HepG2 (cell line): ENCODE data around the gene SEC14L5. TPM values are rescaled to one million over a fixed set of nuclear protein-coding genes. Genes with fewer than 3 reads are reported as not detected.

Experiments
- BCL6 ChIP-seq: IDR thresholded peaks from 2 replicates; pipeline ENCODE4 v1.6.1; 2016; ENCODE audit warnings: missing genetic modification reagents, missing compliant biosample characterization
- KDM4B ChIP-seq: sonication (generic); formaldehyde crosslinking; IDR thresholded peaks from 2 replicates; pipeline ENCODE4 v1.4.0; 2020; ENCODE audit warnings: missing genetic modification reagents
- KLF6 ChIP-seq: IDR thresholded peaks from 2 replicates; pipeline ENCODE4 v1.8.0; 2016; ENCODE audit warnings: missing biosample characterization, missing genetic modification reagents
- ONECUT2 ChIP-seq: sonication (generic); formaldehyde crosslinking; IDR thresholded peaks from 2 replicates; pipeline ENCODE4 v1.4.0; 2020; ENCODE audit warnings: missing genetic modification reagents
- PHF20 ChIP-seq: sonication (generic); formaldehyde crosslinking; IDR thresholded peaks from 2 replicates; pipeline ENCODE4 v1.5.0; 2020; ENCODE audit warnings: mild to moderate bottlenecking, missing genetic modification reagents
- SRSF9 ChIP-seq: fragments of 200-400 bp; formaldehyde crosslinking; IDR thresholded peaks from 2 replicates; pipeline ENCODE4 v1.6.1; 2018; ENCODE audit warnings: borderline replicate concordance, mild to moderate bottlenecking, low read depth, low read length; ENCODE audit not compliant: insufficient read depth, poor library complexity, severe bottlenecking
- ZNF550 ChIP-seq: sonication (generic); formaldehyde crosslinking; IDR thresholded peaks from 2 replicates; pipeline ENCODE4 v1.4.0; 2020; ENCODE audit warnings: mild to moderate bottlenecking, missing genetic modification reagents, borderline replicate concordance
- ZNF607 ChIP-seq: sonication (generic); formaldehyde crosslinking; IDR thresholded peaks from 2 replicates; pipeline ENCODE4 v1.5.1; 2020; ENCODE audit warnings: missing genetic modification reagents, mild to moderate bottlenecking, borderline replicate concordance
- polyA plus RNA-seq, 8 experiments: library from polyadenylated mRNA; depleted of rRNA in 3 of 8; stranded (reverse) in 7 of 8; unstranded in 1 of 8; fragments of >200 nt; fragmentation: Illumina TruSeq in 4 of 8; extraction: Trizol in 4 of 8; gene quantifications; 2 replicates each; pipeline versions ENCODE4 v1.2.1 to v1.2.3, GENCODE V29; 2011 to 2016; ENCODE audit warnings: low read depth in 4 of 8, missing spikeins in 1 of 8, mixed read lengths in 1 of 8; ENCODE audit not compliant: insufficient read depth in 1 of 8
- total RNA-seq, 5 experiments: library from RNA; depleted of rRNA; stranded (reverse); fragments of >200 nt; fragmentation: Illumina TruSeq; extraction: Trizol; gene quantifications; 2 replicates each; pipeline ENCODE4 v1.2.3, GENCODE V29; 2016; ENCODE audit warnings: low read depth in 1 of 5
- TF ChIP-seq, protein P1 (sequence below): sonication (generic); formaldehyde crosslinking; IDR thresholded peaks from 2 replicates; pipeline ENCODE4 v1.4.0; 2020; ENCODE audit warnings: missing genetic modification reagents, borderline replicate concordance
- TF ChIP-seq, protein P2 (sequence below), 2 experiments: sonication (generic) in 1 of 2; formaldehyde crosslinking in 1 of 2; IDR thresholded peaks; 2 replicates each; pipeline versions ENCODE4 v1.5.1 to v1.6.1; 2011 to 2020; ENCODE audit warnings: borderline replicate concordance in 1 of 2, low read depth in 1 of 2, low read length in 1 of 2, mild to moderate bottlenecking in 1 of 2, missing genetic modification reagents in 1 of 2, moderate library complexity in 1 of 2
- TF ChIP-seq, protein P3 (sequence below): sonication (generic); formaldehyde crosslinking; IDR thresholded peaks from 2 replicates; pipeline ENCODE4 v1.4.0; 2020; ENCODE audit warnings: mild to moderate bottlenecking, missing genetic modification reagents
- TF ChIP-seq, protein P4 (sequence below): sonication (generic); formaldehyde crosslinking; IDR thresholded peaks from 2 replicates; pipeline ENCODE4 v1.5.1; 2020; ENCODE audit warnings: missing genetic modification reagents, mild to moderate bottlenecking, borderline replicate concordance
- TF ChIP-seq, protein P5 (sequence below): sonication (generic); formaldehyde crosslinking; IDR thresholded peaks from 2 replicates; pipeline ENCODE4 v1.5.0; 2020; ENCODE audit warnings: missing genetic modification reagents

Gene SEC14L5
- total and polyA plus RNA-seq, 2 of the 13 experiments (the other 11 are each of a cell fraction or from before 2014, with no cell fraction given): 0.40 to 0.42 TPM

DNA sequence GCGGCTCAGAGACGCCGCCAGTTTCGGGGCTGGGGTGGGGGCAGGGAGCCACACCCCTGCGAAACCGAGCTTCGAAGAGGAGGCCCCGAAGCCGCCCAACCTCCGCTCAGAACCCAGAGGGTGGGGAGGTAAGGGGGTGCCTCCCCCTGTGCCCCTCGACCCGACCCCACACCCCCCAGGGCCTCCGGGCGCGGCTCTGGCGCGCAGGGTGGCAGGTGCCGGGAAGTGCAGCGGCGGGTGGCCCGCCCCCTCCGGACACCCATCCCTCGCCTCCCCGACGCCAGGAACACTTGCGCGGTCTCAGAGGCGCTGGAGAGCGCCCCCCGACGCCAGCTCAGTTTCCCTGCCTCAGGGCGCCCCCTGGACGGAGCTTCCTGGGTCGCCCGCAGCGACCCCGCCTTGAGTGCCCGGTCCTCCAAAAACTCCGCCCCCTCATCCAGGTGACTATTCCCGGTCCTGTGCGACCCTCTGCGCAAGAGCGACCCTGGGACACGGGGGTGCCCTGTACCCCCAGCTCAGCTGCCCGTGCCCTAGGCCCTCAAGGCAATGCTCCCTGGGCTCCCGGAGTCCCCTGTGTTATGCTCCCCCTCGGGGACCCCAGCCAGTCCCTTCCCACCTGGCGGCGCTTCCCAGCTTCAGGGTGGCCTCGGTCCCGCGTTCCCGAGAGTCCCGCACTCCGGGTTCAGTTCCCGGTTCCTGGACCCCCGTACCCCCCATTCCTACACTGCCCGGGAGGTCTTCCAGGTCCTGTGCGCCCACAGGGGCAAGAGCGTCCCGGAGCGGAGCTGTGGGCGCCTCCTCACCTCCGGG, 21.7 kb upstream of the SEC14L5 start (continued):
- TF ChIP-seq, protein P1, sequence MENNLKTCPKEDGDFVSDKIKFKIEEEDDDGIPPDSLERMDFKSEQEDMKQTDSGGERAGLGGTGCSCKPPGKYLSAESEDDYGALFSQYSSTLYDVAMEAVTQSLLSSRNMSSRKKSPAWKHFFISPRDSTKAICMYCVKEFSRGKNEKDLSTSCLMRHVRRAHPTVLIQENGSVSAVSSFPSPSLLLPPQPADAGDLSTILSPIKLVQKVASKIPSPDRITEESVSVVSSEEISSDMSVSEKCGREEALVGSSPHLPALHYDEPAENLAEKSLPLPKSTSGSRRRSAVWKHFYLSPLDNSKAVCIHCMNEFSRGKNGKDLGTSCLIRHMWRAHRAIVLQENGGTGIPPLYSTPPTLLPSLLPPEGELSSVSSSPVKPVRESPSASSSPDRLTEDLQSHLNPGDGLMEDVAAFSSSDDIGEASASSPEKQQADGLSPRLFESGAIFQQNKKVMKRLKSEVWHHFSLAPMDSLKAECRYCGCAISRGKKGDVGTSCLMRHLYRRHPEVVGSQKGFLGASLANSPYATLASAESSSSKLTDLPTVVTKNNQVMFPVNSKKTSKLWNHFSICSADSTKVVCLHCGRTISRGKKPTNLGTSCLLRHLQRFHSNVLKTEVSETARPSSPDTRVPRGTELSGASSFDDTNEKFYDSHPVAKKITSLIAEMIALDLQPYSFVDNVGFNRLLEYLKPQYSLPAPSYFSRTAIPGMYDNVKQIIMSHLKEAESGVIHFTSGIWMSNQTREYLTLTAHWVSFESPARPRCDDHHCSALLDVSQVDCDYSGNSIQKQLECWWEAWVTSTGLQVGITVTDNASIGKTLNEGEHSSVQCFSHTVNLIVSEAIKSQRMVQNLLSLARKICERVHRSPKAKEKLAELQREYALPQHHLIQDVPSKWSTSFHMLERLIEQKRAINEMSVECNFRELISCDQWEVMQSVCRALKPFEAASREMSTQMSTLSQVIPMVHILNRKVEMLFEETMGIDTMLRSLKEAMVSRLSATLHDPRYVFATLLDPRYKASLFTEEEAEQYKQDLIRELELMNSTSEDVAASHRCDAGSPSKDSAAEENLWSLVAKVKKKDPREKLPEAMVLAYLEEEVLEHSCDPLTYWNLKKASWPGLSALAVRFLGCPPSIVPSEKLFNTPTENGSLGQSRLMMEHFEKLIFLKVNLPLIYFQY: no peak
- no peak for TF ChIP-seq BCL6 (CRISPR knock-in tag)
- no peak for TF ChIP-seq ZNF607
- no peak for TF ChIP-seq KDM4B (CRISPR knock-in tag)
- no peak for TF ChIP-seq SRSF9
- TF ChIP-seq, protein P2, sequence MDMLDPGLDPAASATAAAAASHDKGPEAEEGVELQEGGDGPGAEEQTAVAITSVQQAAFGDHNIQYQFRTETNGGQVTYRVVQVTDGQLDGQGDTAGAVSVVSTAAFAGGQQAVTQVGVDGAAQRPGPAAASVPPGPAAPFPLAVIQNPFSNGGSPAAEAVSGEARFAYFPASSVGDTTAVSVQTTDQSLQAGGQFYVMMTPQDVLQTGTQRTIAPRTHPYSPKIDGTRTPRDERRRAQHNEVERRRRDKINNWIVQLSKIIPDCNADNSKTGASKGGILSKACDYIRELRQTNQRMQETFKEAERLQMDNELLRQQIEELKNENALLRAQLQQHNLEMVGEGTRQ (IDR thresholded peaks at IDR 0.05; ENCODE audit: low read depth, low read length): no peak
- TF ChIP-seq, protein P2 (CRISPR knock-in tag; IDR thresholded peaks at IDR 0.05; ENCODE audit: borderline replicate concordance): no peak
- 0 out of 2 replicates have a peak, but pooled peaks have one; percentile 48 for TF ChIP-seq ZNF550 (CRISPR knock-in tag)
- TF ChIP-seq, protein P3, sequence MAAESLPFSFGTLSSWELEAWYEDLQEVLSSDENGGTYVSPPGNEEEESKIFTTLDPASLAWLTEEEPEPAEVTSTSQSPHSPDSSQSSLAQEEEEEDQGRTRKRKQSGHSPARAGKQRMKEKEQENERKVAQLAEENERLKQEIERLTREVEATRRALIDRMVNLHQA: no peak
- no peak for TF ChIP-seq KLF6 (CRISPR knock-in tag)
- TF ChIP-seq, protein P4, sequence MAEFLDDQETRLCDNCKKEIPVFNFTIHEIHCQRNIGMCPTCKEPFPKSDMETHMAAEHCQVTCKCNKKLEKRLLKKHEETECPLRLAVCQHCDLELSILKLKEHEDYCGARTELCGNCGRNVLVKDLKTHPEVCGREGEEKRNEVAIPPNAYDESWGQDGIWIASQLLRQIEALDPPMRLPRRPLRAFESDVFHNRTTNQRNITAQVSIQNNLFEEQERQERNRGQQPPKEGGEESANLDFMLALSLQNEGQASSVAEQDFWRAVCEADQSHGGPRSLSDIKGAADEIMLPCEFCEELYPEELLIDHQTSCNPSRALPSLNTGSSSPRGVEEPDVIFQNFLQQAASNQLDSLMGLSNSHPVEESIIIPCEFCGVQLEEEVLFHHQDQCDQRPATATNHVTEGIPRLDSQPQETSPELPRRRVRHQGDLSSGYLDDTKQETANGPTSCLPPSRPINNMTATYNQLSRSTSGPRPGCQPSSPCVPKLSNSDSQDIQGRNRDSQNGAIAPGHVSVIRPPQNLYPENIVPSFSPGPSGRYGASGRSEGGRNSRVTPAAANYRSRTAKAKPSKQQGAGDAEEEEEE: no peak
- no peak for TF ChIP-seq ONECUT2
- TF ChIP-seq PHF20 (CRISPR knock-in tag): no peak; the same call in 1 of the 2 replicates
- TF ChIP-seq, protein P5, sequence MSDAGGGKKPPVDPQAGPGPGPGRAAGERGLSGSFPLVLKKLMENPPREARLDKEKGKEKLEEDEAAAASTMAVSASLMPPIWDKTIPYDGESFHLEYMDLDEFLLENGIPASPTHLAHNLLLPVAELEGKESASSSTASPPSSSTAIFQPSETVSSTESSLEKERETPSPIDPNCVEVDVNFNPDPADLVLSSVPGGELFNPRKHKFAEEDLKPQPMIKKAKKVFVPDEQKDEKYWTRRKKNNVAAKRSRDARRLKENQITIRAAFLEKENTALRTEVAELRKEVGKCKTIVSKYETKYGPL (CRISPR knock-in tag): no peak
